Kidney (tissue), 14 donors: ENCODE results near the gene GALNS. TPM values are rescaled to one million over a fixed set of nuclear protein-coding genes. Genes with fewer than 3 reads are reported as not detected.

ENCODE experiments used
- DNase-seq, 5 donors: peaks; one replicate each; pipeline ENCODE4 v3.0.0-alpha.2; 2013 to 2020
- FAIRE-seq: peaks from 2 replicates; lab custom pipeline; 2012; peaks lifted over from hg19 to GRCh38; lab: Jason Lieb, UNC
- H3K27ac ChIP-seq, 2 donors: one replicate each; pipeline ENCODE4 v1.7.0; 2013; ENCODE audit warnings: low read depth in 2 of 2, low read length in 2 of 2, inconsistent platforms in 1 of 2
- H3K27me3 ChIP-seq: one replicate; pipeline ENCODE4 v1.7.1; 2013; ENCODE audit warnings: low read length, inconsistent platforms; ENCODE audit not compliant: control insufficient read depth, insufficient read depth
- H3K36me3 ChIP-seq, 3 donors: one replicate each; pipeline versions ENCODE4 v1.7.0 to v1.7.1; 2013; ENCODE audit warnings: low read length in 3 of 3, control low read depth in 1 of 3, inconsistent platforms in 1 of 3; ENCODE audit not compliant: insufficient read depth in 3 of 3, control insufficient read depth in 2 of 3
- H3K4me1 ChIP-seq, 3 donors: one replicate each; pipeline versions ENCODE4 v1.7.0 to v1.7.1; 2013; ENCODE audit warnings: low read length in 3 of 3, inconsistent platforms in 1 of 3, low read depth in 1 of 3; ENCODE audit not compliant: control insufficient read depth in 2 of 3, insufficient read depth in 2 of 3
- H3K4me3 ChIP-seq, 3 donors: one replicate each; pipeline versions ENCODE4 v1.7.0 to v1.8.1; 2013; ENCODE audit warnings: low read length in 3 of 3, control low read depth in 1 of 3, inconsistent platforms in 1 of 3
- H3K9ac ChIP-seq, 3 donors: one replicate each; pipeline versions ENCODE4 v1.7.0 to v1.7.1; 2013; ENCODE audit warnings: low read length in 3 of 3, control low read depth in 1 of 3, inconsistent platforms in 1 of 3
- H3K9me3 ChIP-seq, 3 donors: one replicate each; pipeline versions ENCODE4 v1.7.0 to v1.7.1; 2013; ENCODE audit warnings: low read length in 3 of 3, control low read depth in 1 of 3, inconsistent platforms in 1 of 3; ENCODE audit not compliant: control insufficient read depth in 2 of 3, insufficient read depth in 1 of 3
- CTCF ChIP-seq: IDR thresholded peaks from 3 replicates; pipeline ENCODE4 v1.5.1; 2012; ENCODE audit warnings: mild to moderate bottlenecking, moderate library complexity, borderline replicate concordance; ENCODE audit not compliant: insufficient read depth; ENCODE audit errors: extremely low read depth
- intact Hi-C: fragments of 100-400 bp; cut with DNase I; formaldehyde crosslinking; loops from one replicate; pipeline ENCODE4 v1.11.1; 2022
- polyA plus RNA-seq: library from polyadenylated mRNA; stranded (reverse); fragments of 350-450 nt; fragmentation: Illumina TruSeq; extraction: RNeasy Lipid Tissue Mini Kit (QIAGEN cat#74804); gene quantifications from one replicate; pipeline ENCODE4 v1.2.3, GENCODE V29; 2014; ENCODE audit warnings: low read depth, low replicate concordance; ENCODE audit not compliant: insufficient read depth
- total RNA-seq: library from RNA; stranded (reverse); fragmentation: NEBNext Ultra II Directional; extraction: Animal tissue kit (Norgen Biotek cat#: 25700); gene quantifications from one replicate; pipeline ENCODE4 v1.2.1, GENCODE V29; 2021
- donor health status: control.
- donor health status: control.
- donor health status: control.
- donor health status: control.
- donor health status: control.
- donor health status: DM: yes; HTN: yes; CAD: no.
- donor health status: Normal renal cell carcinoma (clear cell type).

GALNS gene
- total and polyA plus RNA-seq, 2 donors from 2014 or later, result 15.8 to 37.2 TPM

GRCh38 chr16:88876942-88877526 is 20.3 kb upstream of the GALNS start:
- no peaks in the 10 kb centered on the region for H3K27me3 ChIP-seq
- H3K9me3 ChIP-seq, result no peaks in the 10 kb centered on the region
- peaks cover 0 to 2% (median 0%) of the 10 kb centered on the region in 3 donors for H3K4me1 ChIP-seq
- no peak overlapping the region for H3K9ac ChIP-seq
- no peak overlapping the region for H3K4me3 ChIP-seq
- H3K27ac ChIP-seq, result no peak overlapping the region
- no peak for TF ChIP-seq CTCF
- no peaks in the 10 kb centered on the region for H3K36me3 ChIP-seq
- DNase-seq, result no peak
- no peak for FAIRE-seq
- intact Hi-C loops, result no loop called here

GRCh38 chr16:88875703-88876234 is 19.0 kb upstream of the GALNS start:
- Histone ChIP-seq H3K27ac (no peak overlapping the region), H3K9me3 (no peaks in the 10 kb centered on the region), H3K4me3 (no peak overlapping the region), H3K9ac (no peak overlapping the region), H3K27me3 (no peaks in the 10 kb centered on the region), H3K4me1 (peaks cover 0 to 2% (median 0%) of the 10 kb centered on the region in 3 donors), H3K36me3 (no peaks in the 10 kb centered on the region)
- DNase-seq (no peak), FAIRE-seq (no peak)
- TF ChIP-seq CTCF, result no peak
- intact Hi-C loops, result no loop called here

- Histone ChIP-seq H3K9me3 (no peaks in the 10 kb centered on the region), H3K4me1 (no peaks in the 10 kb centered on the region), H3K9ac (no peak overlapping the region), H3K27me3 (no peaks in the 10 kb centered on the region), H3K27ac (no peak overlapping the region), H3K4me3 (no peak overlapping the region), H3K36me3 (no peaks in the 10 kb centered on the region)
- no peak for DNase-seq
- no peak for FAIRE-seq
- intact Hi-C loops, result no loop called here
- TF ChIP-seq CTCF, result no peak
Observed at GRCh38 chr16:88874938-88875599, 18.3 kb upstream of the GALNS start.
